Type B pancreatic cell (in vitro differentiated cells): ENCODE results near the gene HOXD13. TPM values are rescaled to one million over a fixed set of nuclear protein-coding genes. Genes with fewer than 3 reads are reported as not detected.

Experiments
- DNase-seq: peaks from one replicate; pipeline ENCODE4 v3.0.0; 2021; ENCODE audit warnings: mixed read lengths; ENCODE audit not compliant: unreplicated experiment; ENCODE audit errors: extremely low spot score
- H3K27ac Mint-ChIP-seq: 2 replicates; pipeline ENCODE4 v1.8.0; 2021; ENCODE audit warnings: mild to moderate bottlenecking, mixed read lengths
- H3K27me3 Mint-ChIP-seq: 2 replicates; pipeline ENCODE4 v1.8.0; 2021; ENCODE audit warnings: mixed read lengths
- H3K36me3 Mint-ChIP-seq: 2 replicates; pipeline ENCODE4 v1.8.0; 2021; ENCODE audit warnings: mixed read lengths
- H3K4me1 Mint-ChIP-seq: one replicate; pipeline ENCODE4 v1.8.0; 2021; ENCODE audit warnings: mixed read lengths; ENCODE audit not compliant: unreplicated experiment
- H3K4me3 Mint-ChIP-seq: 2 replicates; pipeline ENCODE4 v1.8.0; 2021; ENCODE audit warnings: mild to moderate bottlenecking, mixed read lengths
- H3K9me3 Mint-ChIP-seq: 2 replicates; pipeline ENCODE4 v1.8.0; 2021; ENCODE audit warnings: mixed read lengths
- total RNA-seq: library from RNA; stranded (reverse); gene quantifications from 2 replicates; pipeline ENCODE4 v1.2.1, GENCODE V29; 2021; ENCODE audit warnings: low replicate concordance
- TF ChIP-seq, protein P1 (sequence below): fragments of 200-600 bp; sonication (generic); conservative IDR thresholded peaks from 2 replicates; pipeline ENCODE4 v1.5.0; 2021; ENCODE audit warnings: antibody characterized with exemption, mild to moderate bottlenecking

Gene HOXD13
- total RNA-seq, 1 donor from 2014 or later = 0.43 TPM

DNA sequence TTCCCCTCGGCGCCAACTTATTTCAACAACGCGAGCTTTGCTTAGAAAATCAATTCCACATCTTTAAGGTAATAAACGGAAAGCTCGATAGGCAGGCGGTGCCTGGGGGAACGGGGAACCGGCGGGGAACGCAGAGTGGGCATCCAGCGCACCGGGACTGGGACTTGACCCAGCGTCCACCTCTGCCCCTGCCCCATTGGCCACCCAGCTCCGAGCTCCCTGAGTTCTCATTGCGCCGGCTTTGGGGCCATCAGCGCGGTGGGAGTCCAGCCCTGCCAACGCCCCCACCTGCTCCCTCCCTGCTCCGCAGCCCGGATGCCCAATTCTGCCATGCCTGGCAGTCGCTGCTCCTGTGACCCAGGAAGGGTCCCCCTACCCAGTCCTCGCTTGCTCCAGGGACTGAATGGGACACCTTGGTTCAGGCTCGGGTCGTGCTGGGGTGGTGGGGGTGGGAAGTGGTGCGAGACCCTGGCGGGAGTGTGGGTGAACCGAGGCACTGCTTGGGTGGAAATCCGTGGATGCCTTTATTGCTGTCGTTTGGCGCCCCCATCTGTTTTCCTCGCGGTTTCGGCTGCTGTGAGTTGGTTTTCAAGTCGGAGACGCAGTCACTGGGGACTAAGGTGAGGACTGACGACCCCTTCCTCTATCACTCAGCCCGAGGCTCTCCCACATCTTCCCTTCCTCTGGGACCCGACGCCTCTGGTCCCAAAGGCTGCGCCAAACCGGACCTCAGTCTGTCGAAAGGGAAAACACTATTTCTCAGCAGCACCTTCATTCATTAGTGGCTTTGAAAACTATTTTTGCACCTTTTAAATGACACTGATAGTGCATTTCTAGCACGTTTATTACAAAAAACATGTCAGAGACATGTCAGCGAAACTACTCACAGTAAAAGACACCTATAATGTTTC, 6.4 kb upstream of the HOXD13 start:
- Mint-ChIP-seq H3K4me1 (peaks cover 28% of the 10 kb centered on the region), H3K27me3 (peaks cover 100% of the 10 kb centered on the region), H3K27ac (no peak overlapping the region), H3K4me3 (peak overlapping the region; percentile 58), H3K36me3 (no peaks in the 10 kb centered on the region), H3K9me3 (no peaks in the 10 kb centered on the region)
- TF ChIP-seq, protein P1, sequence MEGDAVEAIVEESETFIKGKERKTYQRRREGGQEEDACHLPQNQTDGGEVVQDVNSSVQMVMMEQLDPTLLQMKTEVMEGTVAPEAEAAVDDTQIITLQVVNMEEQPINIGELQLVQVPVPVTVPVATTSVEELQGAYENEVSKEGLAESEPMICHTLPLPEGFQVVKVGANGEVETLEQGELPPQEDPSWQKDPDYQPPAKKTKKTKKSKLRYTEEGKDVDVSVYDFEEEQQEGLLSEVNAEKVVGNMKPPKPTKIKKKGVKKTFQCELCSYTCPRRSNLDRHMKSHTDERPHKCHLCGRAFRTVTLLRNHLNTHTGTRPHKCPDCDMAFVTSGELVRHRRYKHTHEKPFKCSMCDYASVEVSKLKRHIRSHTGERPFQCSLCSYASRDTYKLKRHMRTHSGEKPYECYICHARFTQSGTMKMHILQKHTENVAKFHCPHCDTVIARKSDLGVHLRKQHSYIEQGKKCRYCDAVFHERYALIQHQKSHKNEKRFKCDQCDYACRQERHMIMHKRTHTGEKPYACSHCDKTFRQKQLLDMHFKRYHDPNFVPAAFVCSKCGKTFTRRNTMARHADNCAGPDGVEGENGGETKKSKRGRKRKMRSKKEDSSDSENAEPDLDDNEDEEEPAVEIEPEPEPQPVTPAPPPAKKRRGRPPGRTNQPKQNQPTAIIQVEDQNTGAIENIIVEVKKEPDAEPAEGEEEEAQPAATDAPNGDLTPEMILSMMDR = peak; percentile 73
- peak; percentile 70 for DNase-seq

- Mint-ChIP-seq H3K4me3 (peak overlapping the region; percentile 91), H3K9me3 (no peaks in the 10 kb centered on the region), H3K36me3 (no peaks in the 10 kb centered on the region), H3K27ac (no peak overlapping the region), H3K4me1 (peaks cover 34% of the 10 kb centered on the region), H3K27me3 (peaks cover 98% of the 10 kb centered on the region)
- TF ChIP-seq, protein P1 = no peak
- no peak for DNase-seq
Measured at GRCh38 chr2:176087330-176088047, 5.0 kb upstream of the HOXD13 start.

DNA sequence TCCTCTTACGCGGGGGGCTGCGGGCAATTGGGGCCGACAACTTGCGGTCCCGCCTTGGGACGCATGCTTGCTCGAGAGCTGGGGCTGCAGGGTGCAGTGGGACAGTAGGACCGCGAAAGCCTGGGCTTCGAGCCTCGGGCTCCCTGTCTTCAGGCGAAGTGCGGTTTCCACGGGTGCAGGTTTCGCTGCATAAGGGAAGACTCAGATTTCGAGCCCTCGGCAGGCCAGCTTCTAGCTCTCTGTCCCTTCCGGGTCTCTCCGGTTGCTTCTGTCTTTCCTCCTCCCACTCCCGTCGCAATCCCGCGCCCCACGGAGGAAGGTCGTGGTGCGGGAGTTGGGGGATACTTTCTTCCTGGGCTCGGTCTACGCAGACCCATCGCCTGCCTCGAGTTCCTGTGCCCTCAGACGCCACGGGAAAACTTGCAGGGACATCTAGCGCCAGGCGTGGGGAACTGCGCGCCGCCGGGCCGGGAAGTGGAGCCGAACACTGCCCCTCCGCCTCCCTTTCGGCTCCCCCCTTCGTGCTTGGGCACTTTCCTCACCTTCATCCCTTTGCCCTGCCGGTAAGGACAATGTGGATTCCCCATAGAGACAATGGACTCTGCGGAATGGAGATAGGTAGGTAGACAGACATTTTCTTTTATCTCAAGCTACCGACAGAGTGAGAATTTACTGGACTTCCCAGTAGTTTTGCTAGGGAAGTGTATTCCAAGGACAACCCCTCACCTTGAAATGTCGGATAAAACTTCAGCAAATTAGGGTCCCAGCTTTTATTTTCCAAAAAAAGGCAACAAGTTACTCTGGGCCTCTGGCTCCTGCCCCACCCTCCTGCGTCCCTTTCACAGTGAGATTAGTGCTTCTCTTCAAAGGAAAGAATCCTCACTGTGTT, 4.2 kb upstream of the HOXD13 start:
- Mint-ChIP-seq H3K36me3 (no peaks in the 10 kb centered on the region), H3K27ac (no peak overlapping the region), H3K9me3 (no peaks in the 10 kb centered on the region), H3K27me3 (peaks cover 94% of the 10 kb centered on the region), H3K4me1 (peaks cover 28% of the 10 kb centered on the region), H3K4me3 (peak overlapping the region; percentile 91)
- peak; percentile 80 for DNase-seq
- TF ChIP-seq, protein P1 = peak; percentile 80

DNA sequence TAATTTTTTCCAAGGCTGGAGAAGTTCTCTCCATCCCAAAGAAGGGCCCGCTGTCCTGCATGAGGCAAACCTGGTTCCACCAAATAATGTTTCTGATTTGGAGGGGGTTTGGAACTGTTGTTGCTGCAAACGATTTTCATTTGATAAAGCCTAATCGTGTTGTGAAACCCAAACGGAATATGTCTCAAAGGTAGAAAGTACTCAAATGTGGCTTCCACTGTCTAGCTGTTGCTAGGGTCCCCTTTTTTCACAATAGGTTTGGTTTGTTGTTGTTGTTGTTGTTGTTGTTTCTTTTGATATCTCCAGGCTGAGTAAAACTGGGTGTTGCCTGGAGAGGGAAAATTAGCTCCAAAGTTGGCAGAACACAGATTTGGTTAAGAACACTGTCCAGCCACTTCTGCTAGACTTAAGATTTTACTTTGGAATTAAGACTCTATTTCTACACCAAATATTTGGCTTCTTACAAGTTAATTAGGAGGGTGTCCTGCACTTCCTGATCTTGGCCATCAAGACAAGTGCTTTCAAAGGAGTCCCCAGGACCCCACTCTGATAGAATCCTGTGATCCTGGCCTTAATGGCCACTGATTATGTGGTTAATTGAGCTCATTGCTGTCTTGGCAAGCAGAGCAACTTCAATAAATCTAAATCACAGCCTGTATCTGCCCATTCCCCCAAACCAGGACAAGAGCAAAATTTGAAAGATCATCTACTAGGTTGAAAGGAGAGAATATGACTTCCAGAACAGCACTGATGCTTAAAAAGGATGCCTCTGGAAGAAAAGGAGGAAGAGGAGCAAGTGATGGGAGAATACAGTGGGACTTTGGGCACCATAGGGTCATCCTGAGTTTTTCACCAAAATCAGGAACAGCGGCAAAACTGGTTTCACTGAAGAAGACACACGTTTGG, 3.3 kb upstream of the HOXD13 start:
- TF ChIP-seq, protein P1 = no peak
- no peaks in the 10 kb centered on the region for H3K36me3 Mint-ChIP-seq
- no peaks in the 10 kb centered on the region for H3K9me3 Mint-ChIP-seq
- peak overlapping the region; percentile 32 for H3K27ac Mint-ChIP-seq
- H3K27me3 Mint-ChIP-seq = peaks cover 94% of the 10 kb centered on the region
- DNase-seq = no peak
- H3K4me3 Mint-ChIP-seq = peak overlapping the region; percentile 44
- H3K4me1 Mint-ChIP-seq = peaks cover 19% of the 10 kb centered on the region
